GM12891 (cell line): Measurements from ENCODE around the gene RXFP4.

Experiments
- PAX5 ChIP-seq: IDR thresholded peaks from 2 replicates; pipeline ENCODE4 v1.6.1; 2011; ENCODE audit warnings: low read length, moderate library complexity, mild to moderate bottlenecking; ENCODE audit not compliant: insufficient read depth, severe bottlenecking
- POLR2A ChIP-seq: IDR thresholded peaks from 2 replicates; pipeline ENCODE4 v1.6.1; 2011; ENCODE audit warnings: low read depth, low read length, control low read depth
- POLR2AphosphoS5 ChIP-seq: IDR thresholded peaks from 2 replicates; pipeline ENCODE4 v1.6.1; 2011; ENCODE audit warnings: low read depth, low read length, control low read depth
- POU2F2 ChIP-seq: IDR thresholded peaks from 2 replicates; pipeline ENCODE4 v1.6.1; 2011; ENCODE audit warnings: low read depth, mild to moderate bottlenecking, control low read depth, low read length, moderate library complexity
- SPI1 ChIP-seq: IDR thresholded peaks from 2 replicates; pipeline ENCODE4 v1.6.1; 2011; ENCODE audit warnings: low read depth, low read length, control low read depth
- TAF1 ChIP-seq: IDR thresholded peaks from 2 replicates; pipeline ENCODE4 v1.6.1; 2011; ENCODE audit warnings: low read depth, low read length, control low read depth

DNA sequence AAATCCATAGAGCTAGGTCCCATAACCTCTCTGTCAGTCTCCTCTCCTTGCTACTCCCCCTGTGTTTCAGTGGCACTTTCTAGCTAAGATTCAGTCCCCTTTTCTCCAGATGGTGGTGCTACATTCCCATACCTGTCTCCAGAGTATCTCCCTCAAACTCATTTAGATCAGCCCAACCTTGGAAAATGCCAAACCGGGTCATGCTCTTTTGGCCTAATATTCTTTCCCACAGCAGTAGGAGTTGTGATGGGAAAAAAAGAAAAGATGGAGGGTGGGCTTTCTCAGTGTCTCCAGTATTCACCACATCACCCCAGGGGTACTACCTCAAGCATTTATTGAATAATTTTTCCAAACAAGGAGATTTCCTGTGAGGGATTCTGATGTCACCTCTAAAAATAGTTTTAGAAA lies 3.2 kb upstream of the RXFP4 start:
- no peak for TF ChIP-seq POLR2AphosphoS5
- TF ChIP-seq POLR2A: no peak
- no peak for TF ChIP-seq TAF1
- no peak for TF ChIP-seq SPI1
- no peak for TF ChIP-seq PAX5
- no peak for TF ChIP-seq POU2F2
